Measurements from ENCODE around the gene FGD4. TPM values are rescaled to one million over a fixed set of nuclear protein-coding genes. Genes with fewer than 3 reads are reported as not detected.

FGD4 gene
- total RNA-seq, 2 donors from 2014 or later, result 36.3 to 54.4 TPM

DNA sequence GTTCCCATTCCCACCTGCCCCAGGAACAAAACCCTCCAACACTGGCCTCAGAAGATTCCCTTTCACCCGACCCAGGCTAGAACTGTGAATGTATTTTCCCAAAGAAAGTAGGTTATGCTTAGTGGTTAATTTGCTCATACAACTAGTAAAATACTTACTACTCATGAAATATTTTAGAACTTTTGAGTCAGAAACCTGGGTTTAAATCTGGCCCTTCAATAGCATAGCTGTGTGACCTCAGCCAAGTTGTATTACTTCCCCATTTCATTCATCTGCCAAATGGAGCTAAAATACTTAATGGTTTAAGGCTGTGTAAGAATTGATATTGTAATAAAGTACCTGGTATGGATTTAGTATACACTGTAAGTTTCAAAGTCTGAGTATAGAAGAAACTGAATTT lies 210.6 kb downstream of the FGD4 start:
- intact Hi-C loops (cut with DNase I), result no loop called here
- H3K4me3 ChIP-seq, result no peak overlapping the region
- peaks cover 0 to 26% of the 10 kb centered on the region in 2 donors for H3K36me3 ChIP-seq (replicated peaks in 1 of 2; ENCODE audit: insufficient read depth in 1 of 2, low read depth in 2 of 2)
- H3K27ac ChIP-seq, result no peak overlapping the region
- ATAC-seq (no peak), DNase-seq (no peak)
- H3K27me3 ChIP-seq, result no peaks in the 10 kb centered on the region
- TF ChIP-seq, protein P1, sequence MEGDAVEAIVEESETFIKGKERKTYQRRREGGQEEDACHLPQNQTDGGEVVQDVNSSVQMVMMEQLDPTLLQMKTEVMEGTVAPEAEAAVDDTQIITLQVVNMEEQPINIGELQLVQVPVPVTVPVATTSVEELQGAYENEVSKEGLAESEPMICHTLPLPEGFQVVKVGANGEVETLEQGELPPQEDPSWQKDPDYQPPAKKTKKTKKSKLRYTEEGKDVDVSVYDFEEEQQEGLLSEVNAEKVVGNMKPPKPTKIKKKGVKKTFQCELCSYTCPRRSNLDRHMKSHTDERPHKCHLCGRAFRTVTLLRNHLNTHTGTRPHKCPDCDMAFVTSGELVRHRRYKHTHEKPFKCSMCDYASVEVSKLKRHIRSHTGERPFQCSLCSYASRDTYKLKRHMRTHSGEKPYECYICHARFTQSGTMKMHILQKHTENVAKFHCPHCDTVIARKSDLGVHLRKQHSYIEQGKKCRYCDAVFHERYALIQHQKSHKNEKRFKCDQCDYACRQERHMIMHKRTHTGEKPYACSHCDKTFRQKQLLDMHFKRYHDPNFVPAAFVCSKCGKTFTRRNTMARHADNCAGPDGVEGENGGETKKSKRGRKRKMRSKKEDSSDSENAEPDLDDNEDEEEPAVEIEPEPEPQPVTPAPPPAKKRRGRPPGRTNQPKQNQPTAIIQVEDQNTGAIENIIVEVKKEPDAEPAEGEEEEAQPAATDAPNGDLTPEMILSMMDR (IDR thresholded peaks at IDR 0.05), result no peak
- no peak for TF ChIP-seq POLR2A (IDR thresholded peaks at IDR 0.05)
- 90 to 96% methylated on average over 1 of the region's 1 CpG for WGBS, 2 donors
- peaks cover 8% of the 10 kb centered on the region for H3K4me1 ChIP-seq
- H3K9me3 ChIP-seq, result no peaks in the 10 kb centered on the region

DNA sequence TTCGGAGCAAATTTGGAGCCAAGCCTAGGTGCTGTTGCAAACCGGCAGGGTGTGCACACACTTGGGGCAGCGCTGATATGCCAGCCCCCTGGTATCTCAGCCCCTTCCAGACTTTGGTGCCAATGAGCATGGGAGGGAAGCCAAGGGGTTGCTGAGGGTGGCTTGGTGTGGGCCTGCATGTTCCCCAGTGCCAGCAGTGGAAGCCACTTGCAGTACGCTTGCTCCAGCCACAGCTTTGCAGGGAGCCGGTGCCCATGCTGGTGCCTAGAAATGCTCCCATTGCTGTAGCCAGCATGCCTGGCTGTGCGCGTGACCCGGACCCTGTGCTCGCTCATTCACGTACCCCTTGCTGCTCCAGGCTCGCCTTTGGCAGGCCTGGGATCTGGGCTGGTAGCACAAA lies 212.6 kb downstream of the FGD4 start:
- H3K4me3 ChIP-seq, result no peak overlapping the region
- ATAC-seq (no peak), DNase-seq (no peak)
- no peaks in the 10 kb centered on the region for H3K27me3 ChIP-seq
- TF ChIP-seq, protein P1 (IDR thresholded peaks at IDR 0.05), result no peak
- TF ChIP-seq POLR2A (IDR thresholded peaks at IDR 0.05), result no peak
- intact Hi-C loops (cut with DNase I), result no loop called here
- 97 to 98% methylated on average over 8 of the region's 11 CpGs for WGBS, 2 donors
- H3K4me1 ChIP-seq, result no peaks in the 10 kb centered on the region
- no peaks in the 10 kb centered on the region for H3K9me3 ChIP-seq
- H3K36me3 ChIP-seq (replicated peaks in 1 of 2; ENCODE audit: insufficient read depth in 1 of 2, low read depth in 2 of 2), result peaks cover 0 to 29% of the 10 kb centered on the region in 2 donors
- H3K27ac ChIP-seq, result no peak overlapping the region

DNA sequence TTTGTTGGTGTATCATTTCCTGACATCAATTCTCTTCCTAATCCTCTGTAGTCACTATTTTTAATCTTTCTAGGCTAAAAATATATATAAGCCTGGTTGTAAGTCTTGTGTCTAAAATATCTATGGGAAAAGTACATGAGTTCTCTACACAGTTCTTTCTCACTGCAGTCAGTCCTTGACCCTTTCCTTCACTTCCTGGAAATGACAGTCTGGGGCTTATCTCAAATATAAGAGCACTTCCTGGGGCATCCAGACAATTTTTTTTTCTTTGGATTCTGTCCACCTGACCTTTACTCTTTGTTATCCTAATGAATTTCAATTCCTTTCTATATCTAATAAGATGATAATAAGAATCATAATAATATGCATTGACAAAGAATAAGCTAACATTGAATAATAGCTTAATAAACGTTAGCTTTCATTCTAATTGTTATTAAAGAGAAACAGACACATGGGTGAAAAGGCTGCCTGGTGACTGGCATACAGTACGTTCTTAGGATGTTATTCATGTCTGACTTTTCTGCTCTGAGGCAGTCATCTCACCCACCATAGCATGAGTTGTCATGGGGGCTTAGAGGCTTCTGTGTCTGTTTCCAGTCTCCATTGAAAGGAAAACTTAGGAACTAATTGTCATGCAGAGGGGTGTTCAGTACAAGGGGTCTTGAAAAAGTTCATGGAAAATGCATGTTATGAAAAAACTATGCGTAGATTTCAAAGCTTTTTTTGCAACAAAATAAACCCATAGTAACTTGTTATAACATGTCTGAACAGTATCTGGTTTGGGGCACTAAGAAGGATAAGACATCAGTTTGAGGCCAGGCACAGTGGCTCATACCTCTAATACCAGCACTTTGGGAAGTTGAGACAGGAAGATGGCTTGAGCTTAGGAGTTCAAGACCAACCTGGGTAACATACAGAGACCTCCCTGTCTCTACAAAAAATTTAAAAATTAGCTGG lies 213.6 kb downstream of the FGD4 start:
- no peak overlapping the region for H3K27ac ChIP-seq
- TF ChIP-seq, protein P1 (IDR thresholded peaks at IDR 0.05), result no peak
- TF ChIP-seq POLR2A (IDR thresholded peaks at IDR 0.05), result no peak
- peaks cover 0 to 29% of the 10 kb centered on the region in 2 donors for H3K36me3 ChIP-seq (replicated peaks in 1 of 2; ENCODE audit: insufficient read depth in 1 of 2, low read depth in 2 of 2)
- no peaks in the 10 kb centered on the region for H3K4me1 ChIP-seq
- no peak overlapping the region for H3K4me3 ChIP-seq
- no peaks in the 10 kb centered on the region for H3K27me3 ChIP-seq
- intact Hi-C loops (cut with DNase I), result no loop called here
- 80 to 84% methylated on average over 3 of the region's 3 CpGs for WGBS, 2 donors
- no peaks in the 10 kb centered on the region for H3K9me3 ChIP-seq
- DNase-seq, result no peak
- ATAC-seq, result no peak

GRCh38 chr12:32615441-32615840 lies 216.1 kb downstream of the FGD4 start:
- Histone ChIP-seq H3K4me1 (no peaks in the 10 kb centered on the region), H3K4me3 (no peak overlapping the region), H3K9me3 (no peaks in the 10 kb centered on the region), H3K27ac (no peak overlapping the region), H3K36me3 (replicated peaks in 1 of 2; ENCODE audit: insufficient read depth in 1 of 2, low read depth in 2 of 2) (peaks cover 0 to 23% of the 10 kb centered on the region in 2 donors), H3K27me3 (no peaks in the 10 kb centered on the region)
- TF ChIP-seq, protein P1 (IDR thresholded peaks at IDR 0.05), result no peak
- no peak for TF ChIP-seq POLR2A (IDR thresholded peaks at IDR 0.05)
- intact Hi-C loops (cut with DNase I), result no loop called here
- DNase-seq, result no peak
- 88 to 93% methylated on average over 6 of the region's 6 CpGs for WGBS, 2 donors
- no peak for ATAC-seq

Measured in body of pancreas (tissue), 4 donors.